K562 (cell line): ENCODE data around the gene LAMA2. TPM values are rescaled to one million over a fixed set of nuclear protein-coding genes. Genes with fewer than 3 reads are reported as not detected.

Source experiments
- ATAC-seq: fragments of 200-7000 bp; cut with Tn5 transposase; 3 replicates; pipeline ENCODE4 v1.9.1; 2020; ENCODE audit warnings: moderate library complexity
- BruUV-seq: library from RNA; stranded (reverse); fragments of 400-500 nt; replicated peaks from 2 replicates; lab custom pipeline; 2021; lab: Mats Ljungman, UMichigan
- CTCF ChIA-PET: fragments of 300-600 bp; formaldehyde crosslinking; extraction: SDS; loops from one replicate; lab custom pipeline; 2021; ENCODE audit warnings: low intra/inter-chr PET ratio; lab: Yijun Ruan, JAX
- POLR2A ChIA-PET: fragments of 300-600, 350-650 bp; sonication (Branson Sonifier 250); formaldehyde crosslinking; extraction: SDS; loops from one replicate; lab custom pipeline; 2021; ENCODE audit warnings: antibody characterized with exemption, inconsistent platforms; lab: Yijun Ruan, JAX
- DNase-seq, 4 experiments: peaks; one replicate each; pipeline versions ENCODE4 v3.0.0 to v3.0.0-alpha.2; 2011 to 2018; ENCODE audit warnings: low spot score in 3 of 4, mixed read lengths in 3 of 4; ENCODE audit errors: extremely low read depth in 1 of 4
- FAIRE-seq: peaks from 2 replicates; lab custom pipeline; 2011; peaks lifted over from hg19 to GRCh38; lab: Jason Lieb, UNC
- H2AFZ ChIP-seq: 2 replicates; pipeline ENCODE4 v1.6.0; 2011; ENCODE audit warnings: low read depth, low read length, control low read depth, inconsistent platforms
- H3K27ac ChIP-seq: fragments of 200-600 bp; 3 replicates; pipeline ENCODE4 v1.8.0; 2011; ENCODE audit warnings: low read depth, mild to moderate bottlenecking, control low read depth, inconsistent platforms, low read length, moderate library complexity, mixed read lengths; ENCODE audit errors: extremely low read depth
- H3K27me3 ChIP-seq, 2 experiments: fragments of 300-600 bp in 1 of 2; 2 replicates in 1 of 2; 3 replicates in 1 of 2; pipeline versions ENCODE4 v1.6.0 to v1.8.0; 2011; ENCODE audit warnings: inconsistent platforms in 2 of 2, low read length in 2 of 2, mild to moderate bottlenecking in 1 of 2, mixed read lengths in 1 of 2, moderate library complexity in 1 of 2; ENCODE audit not compliant: control insufficient read depth in 2 of 2, insufficient read depth in 2 of 2
- H3K36me3 ChIP-seq: fragments of 300-600 bp; 3 replicates; pipeline ENCODE4 v1.8.0; 2011; ENCODE audit warnings: mild to moderate bottlenecking, low read length, inconsistent platforms; ENCODE audit not compliant: control insufficient read depth, insufficient read depth
- H3K4me1 ChIP-seq, 2 experiments: fragments of 200-600 bp in 1 of 2; replicated peaks in 1 of 2; 2 replicates in 1 of 2; 3 replicates in 1 of 2; pipeline versions ENCODE4 v1.5.1 to v1.8.0; 2011; ENCODE audit warnings: inconsistent platforms in 2 of 2, low read length in 2 of 2, mild to moderate bottlenecking in 1 of 2, mixed read lengths in 1 of 2, moderate library complexity in 1 of 2; ENCODE audit not compliant: control insufficient read depth in 2 of 2, insufficient read depth in 2 of 2
- H3K4me2 ChIP-seq: 2 replicates; pipeline ENCODE4 v1.6.1; 2011; ENCODE audit warnings: low read length, control low read depth, inconsistent platforms, mixed read lengths; ENCODE audit not compliant: insufficient read depth
- H3K4me3 ChIP-seq: fragments of 200-600 bp; sonication (generic), shearing (Covaris generic); 2 replicates; pipeline ENCODE4 v1.5.1; 2016; ENCODE audit warnings: control low read depth, inconsistent platforms
- H3K79me2 ChIP-seq: fragments of 200-600 bp; 3 replicates; pipeline ENCODE4 v1.8.0; 2011; ENCODE audit warnings: low read length, inconsistent platforms; ENCODE audit not compliant: control insufficient read depth, insufficient read depth
- H3K9ac ChIP-seq, 2 experiments: 2 replicates each; pipeline versions ENCODE4 v1.6.0 to v1.6.1; 2011; ENCODE audit warnings: low read depth in 2 of 2, low read length in 2 of 2, control low read depth in 1 of 2, inconsistent platforms in 1 of 2, mild to moderate bottlenecking in 1 of 2, mixed read lengths in 1 of 2; ENCODE audit not compliant: insufficient read depth in 1 of 2
- H3K9me1 ChIP-seq: one replicate; pipeline ENCODE4 v1.6.0; 2011; ENCODE audit warnings: inconsistent platforms, mild to moderate bottlenecking, low read length, moderate library complexity; ENCODE audit not compliant: control insufficient read depth, insufficient read depth
- H3K9me3 ChIP-seq: replicated peaks from 2 replicates; pipeline ENCODE4 v1.5.1; 2011; ENCODE audit warnings: low read depth, low read length, inconsistent platforms; ENCODE audit not compliant: control insufficient read depth, insufficient read depth
- H4K20me1 ChIP-seq: replicated peaks from 2 replicates; pipeline ENCODE4 v1.6.1; 2011; ENCODE audit warnings: low read length, inconsistent platforms, mixed read lengths; ENCODE audit not compliant: control insufficient read depth, insufficient read depth
- CEBPZ ChIP-seq: fragments of 150-350 bp; IDR thresholded peaks from 2 replicates; pipeline ENCODE4 v1.6.1; 2014; ENCODE audit warnings: low read depth, mild to moderate bottlenecking, low read length, borderline replicate concordance
- GMEB1 ChIP-seq: fragments of 250-450 bp; sonication (Bioruptor Pico); IDR thresholded peaks from 2 replicates; pipeline ENCODE4 v1.4.0; 2020; ENCODE audit warnings: mild to moderate bottlenecking
- KDM1A ChIP-seq, 2 experiments: fragments of 450-650 bp; IDR thresholded peaks; 2 replicates each; pipeline ENCODE4 v1.6.1; 2016; ENCODE audit warnings: mild to moderate bottlenecking in 2 of 2
- MBD1 ChIP-seq: fragments of 250-450 bp; sonication (Bioruptor Pico); IDR thresholded peaks from 2 replicates; pipeline ENCODE4 v1.8.0; 2022; ENCODE audit warnings: inconsistent platforms
- MYBL2 ChIP-seq, 2 experiments: fragments of 450-650 bp in 1 of 2; sonication (generic) in 1 of 2; formaldehyde crosslinking in 1 of 2; IDR thresholded peaks; 2 replicates each; pipeline versions ENCODE4 v1.6.1 to v1.8.1; 2017 to 2022; ENCODE audit warnings: borderline replicate concordance in 1 of 2, inconsistent platforms in 1 of 2, low read depth in 1 of 2, mild to moderate bottlenecking in 1 of 2, missing genetic modification reagents in 1 of 2, moderate library complexity in 1 of 2
- NCOA6 ChIP-seq: fragments of 450-650 bp; IDR thresholded peaks from 2 replicates; pipeline ENCODE4 v1.6.1; 2017; ENCODE audit warnings: mild to moderate bottlenecking
- PURB ChIP-seq: sonication (generic); formaldehyde crosslinking; IDR thresholded peaks from 2 replicates; pipeline ENCODE4 v1.9.0; 2021; ENCODE audit warnings: low read depth, mild to moderate bottlenecking, missing genetic modification reagents
- RNF2 ChIP-seq: sonication (generic); IDR thresholded peaks from 2 replicates; pipeline ENCODE4 v1.6.1; 2016
- ZKSCAN8 ChIP-seq: fragments of 200-800 bp; sonication (Bioruptor generic); IDR thresholded peaks from 2 replicates; pipeline ENCODE4 v1.6.1; 2016; ENCODE audit warnings: missing genetic modification characterization, missing compliant biosample characterization
- ZNF121 ChIP-seq: sonication (generic); formaldehyde crosslinking; conservative IDR thresholded peaks from 2 replicates; pipeline ENCODE4 v1.8.0; 2022; ENCODE audit warnings: missing genetic modification reagents
- ZNF239 ChIP-seq: fragments of 250-450 bp; sonication (Bioruptor Pico); IDR thresholded peaks from 2 replicates; pipeline ENCODE4 v1.4.0; 2020; ENCODE audit warnings: mild to moderate bottlenecking
- ZNF79 ChIP-seq: fragments of 250-450 bp; sonication (Bioruptor Pico); IDR thresholded peaks from 2 replicates; pipeline ENCODE4 v1.4.0; 2020; ENCODE audit warnings: low read depth, mild to moderate bottlenecking, moderate library complexity
- in situ Hi-C: fragments of 300-500 bp; cut with MboI; formaldehyde crosslinking; loops from 4 replicates; pipeline ENCODE4 v1.15.0; 2018; ENCODE audit warnings: inconsistent platforms, mixed read lengths
- intact Hi-C: fragments of 100-400 bp; cut with micrococcal nuclease; formaldehyde crosslinking; loops from 2 replicates; pipeline ENCODE4 v1.14.2; 2022
- polyA plus RNA-seq, 8 experiments: library from polyadenylated mRNA; depleted of rRNA in 4 of 8; stranded (reverse) in 5 of 8; unstranded in 3 of 8; fragments of >200 nt; fragmentation: Nextera tagmentation in 2 of 8; fragmentation: Illumina TruSeq in 1 of 8; extraction: Ambion mirVana in 2 of 8; extraction: Trizol in 1 of 8; gene quantifications; 2 replicates each; pipeline versions ENCODE4 v1.2.1 to v1.2.3, GENCODE V29; 2011 to 2014; ENCODE audit warnings: inconsistent platforms in 1 of 8, missing spikeins in 1 of 8
- total RNA-seq, 7 experiments: library from RNA; depleted of rRNA in 6 of 7; stranded (reverse); fragments of >200 nt in 6 of 7; fragmentation: Illumina TruSeq in 2 of 7; extraction: Trizol in 2 of 7; gene quantifications; 2 replicates each; pipeline versions ENCODE4 v1.2.1 to v1.2.3, GENCODE V29; 2011 to 2021; ENCODE audit warnings: low replicate concordance in 1 of 7
- TF ChIP-seq, protein P1 (sequence below), 2 experiments: fragments of 450-650 bp in 1 of 2; sonication (generic) in 1 of 2; formaldehyde crosslinking in 1 of 2; IDR thresholded peaks in 1 of 2; conservative IDR thresholded peaks in 1 of 2; 2 replicates each; pipeline versions ENCODE4 v1.6.1 to v1.8.1; 2016 to 2023; ENCODE audit warnings: mild to moderate bottlenecking in 2 of 2, moderate library complexity in 2 of 2, inconsistent platforms in 1 of 2, missing genetic modification reagents in 1 of 2

LAMA2 gene
- total and polyA plus RNA-seq, 9 of the 15 experiments (the other 6 are each of a cell fraction or from before 2014, with no cell fraction given): 0.04 to 1.5 (median 0.36) TPM

- TF ChIP-seq MBD1 (CRISPR knock-in tag): no peak
- TF ChIP-seq, all 486 proteins: peak for 0
Observed at GRCh38 chr6:128964233-128964755, 81.4 kb downstream of the LAMA2 start (continued).

DNA sequence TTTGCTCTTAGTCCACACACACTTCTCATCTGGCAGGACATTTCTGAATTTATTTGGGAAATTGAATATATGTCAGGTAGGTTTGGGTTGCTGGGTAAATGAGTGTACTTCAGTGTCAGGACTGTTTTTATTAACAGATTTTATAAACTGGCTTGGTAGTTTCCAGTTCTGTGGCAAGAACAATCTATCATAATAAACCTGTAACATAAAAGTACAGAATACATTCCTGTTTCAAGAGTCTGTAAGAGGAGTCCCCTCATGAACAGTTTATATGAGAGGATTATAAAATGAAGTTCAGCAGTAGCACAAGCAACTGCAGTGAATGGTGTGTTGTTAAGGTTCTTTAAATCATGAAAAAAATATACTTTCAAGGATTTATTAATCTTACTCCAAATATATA, 81.8 kb downstream of the LAMA2 start:
- Histone ChIP-seq H3K79me2 (no peaks in the 10 kb centered on the region), H3K27ac (no peak overlapping the region), H2AFZ (no peak overlapping the region), H3K4me2 (no peak overlapping the region), H3K9me3 (0 out of 2 replicates have a peak, but pooled peaks cover 1% of the 10 kb centered on the region), H3K9ac (no peak overlapping the region), H3K36me3 (no peaks in the 10 kb centered on the region), H4K20me1 (no peaks in the 10 kb centered on the region), H3K4me3 (no peak overlapping the region), H3K4me1 (no peaks in the 10 kb centered on the region), H3K27me3 (no peaks in the 10 kb centered on the region), H3K9me1 (no peaks in the 10 kb centered on the region)
- in situ Hi-C loops (no loop called here), intact Hi-C loops (no loop called here)
- POLR2A ChIA-PET: no interaction called here
- BruUV-seq: no TSS peak
- CTCF ChIA-PET: no interaction called here
- no peak for ATAC-seq
- FAIRE-seq: no peak
- no peak for DNase-seq
- TF ChIP-seq KDM1A (IDR thresholded peaks at IDR 0.05) (no peak), ZNF79 (CRISPR knock-in tag) (no peak), CEBPZ (no peak), ZKSCAN8 (CRISPR knock-in tag) (no peak), ZNF121 (no peak), NCOA6 (no peak), PURB (CRISPR knock-in tag) (no peak), GMEB1 (CRISPR knock-in tag) (no peak), ZNF239 (CRISPR knock-in tag) (no peak), RNF2 (no peak), MYBL2 (IDR thresholded peaks at IDR 0.05; ENCODE audit: low read depth) (no peak), MYBL2 (CRISPR knock-in tag; IDR thresholded peaks at IDR 0.05; ENCODE audit: borderline replicate concordance) (no peak)
- TF ChIP-seq, protein P1, sequence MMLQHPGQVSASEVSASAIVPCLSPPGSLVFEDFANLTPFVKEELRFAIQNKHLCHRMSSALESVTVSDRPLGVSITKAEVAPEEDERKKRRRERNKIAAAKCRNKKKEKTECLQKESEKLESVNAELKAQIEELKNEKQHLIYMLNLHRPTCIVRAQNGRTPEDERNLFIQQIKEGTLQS (IDR thresholded peaks at IDR 0.05): no peak
- TF ChIP-seq, protein P1 (CRISPR knock-in tag; conservative IDR thresholded peaks at IDR 0.05): no peak
